ENCODE results near the gene SLIT3.

Gene SLIT3

DNA sequence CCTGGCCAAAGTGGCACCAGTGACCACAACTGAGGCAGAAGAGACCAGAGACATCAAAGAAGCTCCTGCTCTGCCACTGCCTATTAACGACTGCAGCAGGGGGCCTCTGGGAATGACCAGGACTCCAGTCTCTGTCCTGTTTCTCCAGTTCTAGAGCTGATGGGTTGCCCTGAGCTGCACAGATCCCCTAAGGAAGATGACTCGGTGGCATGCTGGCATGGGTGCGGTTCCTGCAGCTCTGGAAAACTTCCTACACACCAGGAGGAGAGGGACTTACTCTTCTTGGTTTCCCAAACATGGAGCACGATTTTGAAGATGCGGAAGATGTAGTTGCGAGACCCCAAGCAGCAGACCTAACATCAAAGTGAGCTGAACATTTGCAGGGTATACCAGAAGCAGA, 2.7 kb downstream of the SLIT3 start:
- DNase-seq: no peak

DNA sequence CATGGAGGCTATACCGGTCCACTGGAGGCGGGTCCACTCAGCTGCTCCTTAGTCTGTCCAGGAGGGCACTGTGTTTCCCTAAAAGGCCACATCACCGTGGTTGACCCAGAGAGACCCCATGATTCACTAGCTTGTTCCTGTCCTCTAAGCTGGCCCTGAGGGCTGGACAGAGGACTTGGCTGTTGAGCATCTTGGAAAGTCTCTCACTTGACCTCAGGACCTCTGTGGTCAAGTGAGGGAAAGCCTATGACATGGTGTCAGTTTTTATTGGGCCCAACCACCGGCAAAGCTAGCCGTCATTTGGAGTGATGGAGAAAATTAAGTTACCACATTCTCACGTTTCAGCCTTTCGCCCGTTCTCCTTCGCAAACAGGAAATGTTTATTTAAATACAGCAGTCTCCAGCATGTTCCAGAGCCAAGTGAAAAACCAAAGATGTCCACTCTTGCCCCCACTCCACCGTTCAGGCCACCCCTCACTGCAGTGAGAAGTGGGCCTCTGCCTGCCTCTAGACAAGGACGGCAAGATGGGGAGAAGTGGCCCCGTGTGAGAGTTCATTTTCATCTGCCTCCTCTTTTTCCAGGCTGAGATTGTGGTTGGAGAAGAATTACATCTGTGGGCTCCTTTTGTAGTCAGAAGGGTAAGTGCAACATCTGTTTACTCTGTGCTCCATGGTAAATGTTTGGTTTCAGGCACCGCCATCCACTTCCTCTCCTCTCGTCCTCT, 4.4 kb downstream of the SLIT3 start:
- no peak for DNase-seq

DNA sequence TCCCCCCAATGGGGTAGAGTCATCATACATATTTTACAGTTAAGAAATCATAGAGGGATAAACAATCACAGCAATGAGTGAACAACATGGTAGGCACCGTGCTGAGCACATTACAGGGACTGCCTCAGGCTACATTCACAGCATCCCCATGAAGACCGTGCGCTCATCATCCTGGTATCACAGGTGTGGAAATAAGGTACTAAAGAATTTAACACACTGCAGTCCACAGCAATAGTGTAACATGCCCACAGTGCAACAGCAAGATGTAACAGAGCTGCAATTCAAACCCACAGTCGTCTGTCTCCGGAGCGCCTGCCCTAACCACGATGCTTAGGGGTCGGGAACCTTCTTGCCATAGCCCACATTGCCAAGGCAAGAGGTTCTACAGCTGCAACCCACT, 5.6 kb downstream of the SLIT3 start:
- no peak for DNase-seq

DNA sequence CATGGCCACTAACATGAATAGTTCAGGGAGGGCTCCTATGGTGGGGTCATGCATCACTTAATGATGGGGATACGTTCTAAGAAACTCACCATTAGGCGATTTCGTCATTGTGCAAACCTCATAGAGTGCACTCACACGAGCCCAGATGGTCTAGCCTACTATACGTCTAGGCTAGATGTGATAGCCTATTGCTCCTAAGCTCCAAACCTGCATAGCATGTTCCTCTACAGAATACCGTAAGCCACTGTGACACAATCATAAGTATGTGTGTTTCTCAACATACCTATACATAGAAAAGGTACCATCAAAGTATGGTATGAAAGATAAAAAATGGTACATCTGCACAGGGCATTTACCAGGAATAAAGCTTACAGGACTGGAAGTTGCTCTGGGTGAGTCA, 6.3 kb downstream of the SLIT3 start:
- no peak for DNase-seq

DNA sequence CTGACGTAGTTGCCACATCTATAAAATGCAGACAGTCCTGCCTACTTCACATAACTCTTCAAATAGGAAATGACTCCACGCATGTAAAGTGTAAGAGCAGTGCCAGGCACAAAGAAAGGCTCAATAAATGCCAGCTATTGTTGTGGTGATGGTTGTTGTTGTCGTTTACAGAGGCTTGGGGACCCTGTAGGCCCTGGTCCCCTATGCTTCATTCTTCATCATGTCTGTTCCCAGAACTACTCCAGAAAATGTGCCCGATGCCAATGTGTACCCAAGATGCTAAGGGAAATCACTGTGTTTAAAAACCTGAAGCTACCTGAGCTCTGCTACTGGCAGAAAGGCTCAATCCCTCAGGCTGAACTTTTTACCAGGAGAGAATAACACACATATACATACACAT, 9.1 kb downstream of the SLIT3 start:
- no peak for DNase-seq

DNA sequence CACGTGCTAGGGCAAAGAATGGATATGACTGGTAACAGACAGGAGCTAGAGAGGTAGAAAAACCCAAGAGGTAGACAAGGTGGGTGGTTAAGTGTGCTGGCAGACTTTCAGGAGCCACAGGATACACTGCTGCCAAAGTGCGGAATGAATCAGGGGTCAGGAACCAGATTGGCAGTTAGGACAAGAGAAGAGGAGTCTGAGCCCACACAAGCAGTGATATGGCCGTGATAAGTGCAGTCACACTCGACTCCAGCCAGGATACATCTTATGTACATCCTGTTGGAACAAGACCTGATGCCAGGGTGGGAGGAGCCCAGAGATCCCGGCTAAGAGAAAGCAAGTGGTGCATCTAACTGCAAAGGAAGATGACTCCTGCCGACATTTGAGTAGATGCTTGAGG, 10.0 kb downstream of the SLIT3 start:
- DNase-seq: no peak

DNA sequence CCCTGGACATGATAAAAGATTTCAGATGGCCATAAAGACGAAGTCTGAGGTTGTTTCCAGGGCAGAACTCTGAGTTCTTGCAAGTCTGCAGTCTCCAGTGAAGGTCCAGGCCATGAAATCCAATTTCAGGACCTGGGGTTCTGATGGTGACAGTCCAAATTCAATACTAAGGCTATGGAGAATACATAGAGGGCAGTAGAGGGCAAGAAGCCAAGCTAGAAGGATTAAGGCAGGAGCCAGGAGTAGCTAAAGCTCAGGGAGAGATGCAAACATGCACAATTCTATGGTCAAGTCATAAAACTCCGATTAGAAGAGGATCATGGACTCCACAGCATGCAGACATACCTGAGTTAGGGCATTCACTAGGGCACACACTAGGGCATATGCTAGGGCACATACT, 11.4 kb downstream of the SLIT3 start:
- no peak for DNase-seq

DNA sequence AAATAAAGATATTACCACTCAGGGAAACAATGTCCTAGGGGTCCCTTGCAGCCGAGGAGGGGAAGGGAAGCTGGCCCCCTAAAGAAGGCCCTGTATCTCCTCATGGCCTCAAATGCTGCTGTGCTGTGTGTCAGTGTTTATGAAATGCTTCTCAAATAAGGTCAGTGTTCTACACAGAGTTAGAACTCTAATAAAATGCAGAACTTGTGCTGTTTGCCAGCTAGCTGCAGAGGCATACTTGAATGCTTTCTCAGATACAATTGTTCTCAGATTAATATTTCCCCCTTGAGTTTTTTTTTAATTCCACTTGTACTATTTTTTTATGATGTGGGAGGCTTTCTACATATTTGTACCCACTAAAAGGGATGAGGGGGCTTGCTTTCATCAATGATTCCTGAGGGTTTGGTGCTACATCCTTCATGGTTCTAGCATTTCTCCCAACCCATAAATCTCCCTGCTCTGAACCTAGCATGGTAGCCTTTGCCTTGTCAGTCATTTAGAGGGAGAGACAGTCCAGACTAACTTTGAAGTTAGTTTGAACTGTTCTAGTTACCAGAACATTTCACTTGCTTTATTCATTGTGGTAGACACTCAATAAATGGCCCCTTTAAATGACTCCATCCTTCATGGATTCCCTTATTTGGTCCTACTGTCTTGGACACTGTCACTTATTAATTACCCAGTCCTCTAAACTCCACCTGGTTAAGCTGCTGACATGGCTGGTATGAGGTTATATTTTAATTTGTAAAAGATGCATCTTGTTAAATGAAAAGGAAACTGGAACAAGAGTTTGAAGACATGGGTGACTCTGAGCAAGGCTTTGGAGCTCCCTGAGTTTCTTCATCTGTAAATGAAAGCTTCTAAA, 12.6 kb downstream of the SLIT3 start:
- DNase-seq: no peak

DNA sequence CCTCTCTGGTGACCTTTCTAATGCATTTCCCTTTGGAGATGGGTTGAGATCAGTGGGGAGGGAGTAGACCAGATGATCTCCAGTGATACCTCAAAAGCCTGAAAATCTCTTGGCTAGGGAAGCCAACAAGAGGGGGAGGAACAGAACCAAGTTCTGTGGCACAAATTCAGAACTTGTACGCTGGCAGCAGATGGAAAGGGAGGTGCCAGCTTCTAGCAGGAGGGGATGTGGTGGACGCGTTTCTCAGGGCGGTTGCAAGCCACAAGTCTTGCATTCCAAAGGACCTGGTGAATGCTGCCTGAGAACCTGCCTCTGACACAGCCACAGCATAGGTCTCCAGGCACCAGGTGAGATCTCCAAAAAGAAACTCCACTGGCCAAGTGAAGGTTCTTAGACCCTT, 13.4 kb downstream of the SLIT3 start:
- DNase-seq: no peak

DNA sequence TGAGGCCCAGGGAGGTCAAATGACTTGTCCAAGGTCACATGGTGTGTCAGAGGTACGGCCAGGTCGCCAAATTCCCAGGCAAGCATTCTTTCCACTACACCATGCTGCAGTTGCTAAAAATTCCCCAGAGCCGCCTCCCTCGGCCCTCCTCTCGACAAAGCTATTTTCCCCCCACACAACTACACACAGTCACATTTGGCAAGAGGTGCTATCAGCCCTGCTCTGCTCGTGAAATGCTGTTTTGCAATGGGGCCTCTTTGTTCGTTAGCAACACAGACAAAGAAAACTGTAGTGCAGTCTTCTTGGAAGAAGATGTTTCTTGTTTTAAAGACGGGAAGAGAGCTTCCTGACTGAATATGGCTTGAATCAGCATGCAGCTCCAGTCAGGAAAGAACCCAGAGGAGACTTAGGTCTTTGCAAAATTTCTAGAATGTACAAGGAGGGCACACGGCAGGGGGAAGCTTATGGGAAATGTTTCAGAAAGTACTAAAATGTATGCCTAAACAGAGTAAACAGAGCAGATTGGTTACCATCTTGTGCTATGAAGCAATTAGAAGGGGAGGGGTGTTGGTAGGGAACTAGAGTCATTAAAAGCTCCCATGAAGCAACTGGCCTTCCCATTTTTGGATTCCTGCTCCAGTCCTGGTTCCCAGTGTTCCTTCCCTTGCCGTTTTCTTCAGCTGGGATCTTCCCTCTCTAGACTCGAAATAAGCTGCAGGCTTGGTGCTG, 14.2 kb downstream of the SLIT3 start:
- no peak for DNase-seq

DNA sequence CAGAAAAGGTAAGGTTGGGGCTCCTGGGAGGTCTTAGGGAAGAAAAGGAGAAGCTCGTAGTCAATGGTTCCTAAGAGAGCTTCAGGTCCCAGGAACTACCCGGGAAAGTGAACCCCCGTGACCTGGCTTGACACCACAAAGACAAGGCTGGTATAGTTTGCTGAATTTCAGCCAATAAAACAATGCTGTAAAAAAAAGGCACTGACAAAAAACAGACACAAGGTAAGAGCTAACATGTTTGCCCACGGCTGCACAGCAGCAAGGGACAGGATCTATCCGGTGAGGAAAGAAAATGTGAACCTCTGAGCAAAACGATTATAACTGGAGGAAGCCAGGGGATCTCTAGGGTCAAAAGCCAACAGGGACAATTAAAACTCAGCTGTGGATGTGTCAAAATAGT, 17.1 kb downstream of the SLIT3 start:
- no peak for DNase-seq

DNA sequence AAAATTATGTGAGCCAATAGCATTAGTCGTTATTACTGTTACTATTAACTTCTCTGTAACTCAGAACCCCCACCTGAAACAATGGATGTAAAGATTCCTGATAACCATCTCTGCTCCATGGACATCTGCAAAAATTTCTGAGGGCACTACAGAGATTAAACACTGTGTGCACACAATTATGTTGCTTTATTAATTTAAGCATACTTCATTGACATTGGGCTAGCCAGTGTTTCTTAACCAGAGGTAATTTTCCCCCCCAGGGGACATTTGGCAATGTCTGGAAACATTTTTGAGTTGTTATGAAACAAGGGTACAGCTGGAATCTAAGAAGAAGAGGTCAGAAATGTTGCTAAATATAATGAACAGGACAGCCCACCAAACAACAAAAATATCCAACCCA, 19.3 kb downstream of the SLIT3 start:
- DNase-seq: no peak

DNA sequence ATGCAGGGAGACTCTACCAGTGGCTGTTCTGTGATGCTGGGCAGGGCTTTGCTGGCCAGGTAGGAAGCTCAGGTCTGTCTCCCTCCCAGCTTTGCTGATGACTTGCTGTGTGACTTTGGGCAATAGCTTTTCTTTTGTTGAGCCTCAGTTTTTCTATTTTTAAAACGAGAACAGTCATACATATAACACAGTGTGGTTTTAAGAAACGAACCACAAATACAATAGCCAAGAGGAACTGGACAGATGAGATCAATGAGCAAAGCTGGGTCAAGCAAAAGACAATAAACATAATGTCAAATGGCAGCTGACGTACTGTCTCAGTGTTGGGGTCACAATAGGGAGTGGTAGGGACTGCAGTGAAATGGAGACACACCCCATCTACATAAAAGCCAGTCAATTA, 20.2 kb downstream of the SLIT3 start:
- no peak for DNase-seq

DNA sequence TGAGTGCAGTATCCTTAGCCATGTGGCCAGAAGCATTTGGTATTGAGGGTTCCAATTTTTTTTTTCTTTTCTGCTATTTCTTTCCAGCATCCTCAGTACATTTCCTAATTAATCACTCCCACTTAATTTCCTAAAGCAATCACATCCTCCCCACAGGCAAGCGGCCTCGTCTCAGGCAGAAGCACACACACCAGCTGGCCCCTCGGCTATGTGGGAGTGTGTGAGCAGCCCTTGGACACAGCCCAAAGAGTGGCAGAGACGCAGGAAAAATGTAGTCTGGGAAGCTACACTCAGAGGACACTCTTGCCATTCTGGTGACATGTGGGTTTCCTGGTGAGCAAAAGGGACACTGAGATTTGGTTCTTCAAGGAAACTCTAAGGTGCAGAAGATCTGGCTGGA, 20.7 kb downstream of the SLIT3 start:
- DNase-seq: no peak

DNA sequence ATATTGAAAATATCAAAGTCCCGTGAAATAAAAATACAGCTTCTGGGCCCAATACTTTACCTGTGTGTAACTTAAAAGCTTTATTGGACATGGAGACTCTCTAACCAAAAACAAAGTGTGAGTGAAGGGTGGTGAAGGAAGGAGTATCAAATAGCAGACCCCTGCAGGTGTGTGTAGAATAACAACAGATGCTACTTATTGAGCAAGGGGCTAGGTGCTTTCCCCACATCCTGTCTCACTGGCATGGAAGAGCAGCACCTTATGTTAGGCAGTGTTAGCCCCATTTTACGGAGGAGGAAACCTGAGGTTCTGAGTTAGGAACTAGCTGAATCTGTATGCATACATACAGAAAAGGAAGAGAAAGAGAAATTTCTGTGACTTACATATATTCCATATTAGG, 21.8 kb downstream of the SLIT3 start:
- DNase-seq: no peak

DNA sequence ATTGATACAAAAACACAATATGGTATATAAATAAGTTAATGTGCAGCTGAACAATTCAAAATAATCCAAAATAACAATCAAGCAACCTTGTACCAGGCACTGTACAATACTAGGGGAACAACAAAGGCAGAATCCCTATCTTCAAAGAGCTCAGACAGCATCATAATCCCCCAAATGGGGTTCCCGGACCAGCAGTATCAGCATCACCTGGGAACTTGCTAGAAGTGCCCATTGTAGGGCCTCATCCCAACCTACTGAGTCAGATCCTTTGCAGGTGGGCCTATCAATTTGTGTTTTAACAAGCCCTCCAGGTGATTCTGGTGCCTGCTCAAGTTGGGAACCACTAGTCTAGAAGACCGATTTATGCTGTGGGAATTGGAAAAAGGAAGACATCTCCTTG, 27.1 kb downstream of the SLIT3 start:
- no peak for DNase-seq

DNA sequence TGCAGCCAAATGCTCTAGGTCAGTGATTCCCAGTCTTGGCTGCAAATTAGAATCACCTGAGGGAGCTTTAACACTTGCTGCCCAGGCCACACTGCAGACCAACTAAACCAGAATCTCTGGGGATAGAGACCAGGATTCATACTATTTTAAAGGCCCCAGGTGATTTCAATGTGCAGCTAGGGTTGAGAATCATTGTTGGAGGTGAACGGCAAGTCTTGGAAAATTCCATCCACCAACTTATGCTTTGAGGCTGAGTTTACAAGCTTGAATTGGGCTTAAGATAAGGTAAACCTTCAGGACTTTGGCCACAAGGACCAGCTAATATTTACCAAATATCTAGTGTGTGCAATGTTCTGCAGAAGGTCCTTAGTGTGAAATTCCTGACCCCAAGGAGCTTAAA, 27.5 kb downstream of the SLIT3 start:
- DNase-seq: no peak

DNA sequence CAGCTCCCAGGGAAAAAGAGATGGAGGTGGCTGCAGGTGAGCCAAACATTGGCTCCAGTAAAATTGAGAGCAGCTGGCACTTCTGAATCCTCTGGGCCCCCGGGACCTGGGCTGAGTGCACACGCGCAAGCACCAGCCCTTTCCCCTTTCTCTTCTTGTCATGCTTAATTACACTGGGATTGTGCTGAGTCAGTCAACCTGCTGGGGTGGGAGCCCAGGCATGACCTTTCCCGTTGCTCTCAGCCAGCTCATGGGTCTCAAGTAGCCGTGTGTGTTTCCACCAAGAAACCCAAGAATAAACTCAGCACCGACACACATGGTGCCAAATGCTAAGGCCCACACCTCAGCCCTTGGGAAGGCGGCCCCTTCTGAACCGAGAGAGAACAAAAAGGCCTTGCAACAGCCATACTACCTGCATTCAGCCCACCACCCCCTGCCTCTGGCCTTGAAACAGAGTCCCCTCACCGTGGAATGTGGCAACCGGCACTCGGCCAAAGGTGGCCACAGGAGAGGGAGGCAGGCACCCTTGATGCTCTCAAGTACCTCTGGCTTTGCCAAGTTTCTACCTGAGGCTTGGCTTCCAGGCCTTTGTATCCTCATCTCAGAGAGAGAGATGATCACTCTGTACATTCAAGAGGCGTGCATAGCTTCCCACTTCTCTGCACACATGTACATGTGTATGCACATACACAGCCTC, 28.1 kb downstream of the SLIT3 start:
- DNase-seq: no peak

DNA sequence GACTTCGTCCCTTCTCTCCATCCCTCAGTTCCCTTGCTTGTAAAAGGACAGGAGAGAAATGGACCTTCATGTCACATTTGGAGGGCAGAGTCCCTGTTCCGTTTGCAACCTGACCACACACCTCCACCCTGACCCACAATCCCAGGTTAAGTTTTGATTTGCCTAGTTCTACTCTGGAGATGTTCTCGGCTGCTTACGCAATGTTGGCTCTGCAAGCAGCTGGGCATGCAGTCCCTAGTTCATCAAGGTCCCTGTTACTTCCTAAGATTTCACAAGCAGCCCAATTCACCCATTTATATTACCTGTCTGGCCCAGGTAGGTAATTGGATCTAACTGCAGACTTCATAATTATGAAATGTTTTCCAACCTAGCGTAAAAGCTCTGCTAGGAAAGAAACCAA, 28.8 kb downstream of the SLIT3 start:
- DNase-seq: no peak

DNA sequence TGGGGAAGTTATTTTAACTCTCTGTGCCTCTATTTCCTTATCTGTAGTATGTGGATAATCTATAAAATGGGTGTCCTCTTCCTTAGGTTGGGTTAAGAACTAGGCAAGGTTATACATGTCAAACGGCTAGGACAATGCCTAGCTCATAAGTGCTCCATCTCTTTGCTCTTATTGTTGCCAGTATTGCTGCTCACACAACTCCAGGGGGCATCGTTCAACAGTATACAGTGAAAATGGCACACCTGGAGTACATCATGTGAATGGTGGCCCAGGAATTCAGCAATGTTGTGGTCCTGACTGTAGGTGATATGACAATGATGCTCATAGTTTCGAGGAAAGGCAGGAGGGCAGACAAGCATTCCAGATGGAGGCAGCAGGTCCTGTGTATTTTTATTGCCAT, 30.1 kb downstream of the SLIT3 start:
- DNase-seq: no peak

DNA sequence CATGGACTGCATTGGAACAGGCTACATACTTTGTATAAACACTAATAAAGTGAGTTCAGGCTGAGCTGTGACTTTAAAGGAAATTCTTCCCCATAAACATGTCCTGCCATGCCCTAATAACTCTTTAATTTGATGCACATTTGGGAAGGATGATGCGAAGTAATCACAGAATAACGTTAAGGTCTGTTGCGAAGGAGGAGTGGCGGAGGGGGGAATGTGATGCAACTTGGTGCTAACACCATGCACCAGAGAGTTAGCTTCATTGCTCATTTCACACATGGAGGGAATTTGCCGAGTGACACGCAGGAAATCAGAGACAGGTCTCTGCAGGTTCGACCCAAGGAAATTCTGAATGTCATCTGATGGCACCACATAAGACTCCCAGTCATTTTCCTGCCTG, 32.9 kb downstream of the SLIT3 start:
- no peak for DNase-seq

DNA sequence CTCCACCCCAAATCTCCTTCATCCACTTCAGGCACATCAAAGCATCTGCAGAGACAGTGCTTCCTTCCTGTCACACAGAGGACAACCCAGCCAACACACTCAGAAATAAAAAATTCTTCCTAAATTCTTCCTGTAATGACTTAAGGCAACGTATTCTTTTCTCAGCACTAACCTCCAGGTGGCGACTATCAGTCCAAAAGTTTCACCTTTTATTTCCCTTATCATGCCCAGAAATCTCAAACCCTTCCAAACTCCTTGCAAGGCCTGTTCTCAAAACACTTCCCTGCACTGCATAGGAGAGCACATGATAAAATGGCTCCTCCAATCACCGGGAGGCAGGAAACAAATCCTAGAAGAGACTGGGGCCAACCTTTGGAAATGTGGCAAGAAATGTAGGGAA, 35.1 kb downstream of the SLIT3 start:
- no peak for DNase-seq

DNA sequence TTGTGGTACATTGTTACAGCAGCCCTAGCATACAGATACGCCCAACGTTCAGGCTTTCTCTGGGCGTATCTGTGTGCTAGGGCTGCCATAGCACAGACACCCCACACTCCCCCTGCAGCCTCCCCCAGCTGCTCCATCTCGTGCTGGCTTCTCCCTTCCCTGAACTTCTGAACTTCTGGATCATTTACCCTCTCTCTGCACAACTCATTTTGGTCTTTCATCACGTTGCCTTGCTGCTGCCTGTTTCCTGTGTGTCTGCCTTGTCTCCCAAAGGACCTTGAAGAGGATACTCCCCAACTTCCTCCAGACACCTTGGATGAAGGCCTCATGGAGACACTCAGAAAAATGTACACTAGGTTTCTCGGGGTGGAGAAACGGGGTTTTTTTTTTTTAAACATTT, 37.3 kb downstream of the SLIT3 start:
- DNase-seq: no peak

Measured in stimulated activated naive CD4-positive, alpha-beta T cell treated with Interleukin-2 at 50 U/mL for 16 hours (primary cell).